K562 (cell line): ENCODE results near the gene IPCEF1. TPM values are rescaled to one million over a fixed set of nuclear protein-coding genes. Genes with fewer than 3 reads are reported as not detected.

Source experiments
- CBFA2T2 ChIP-seq: fragments of 450-650 bp; conservative IDR thresholded peaks from 2 replicates; pipeline ENCODE4 v1.6.1; 2017; ENCODE audit warnings: mild to moderate bottlenecking
- CBX3 ChIP-seq, 2 experiments: IDR thresholded peaks; 1 replicate in 1 of 2; 2 replicates in 1 of 2; pipeline ENCODE4 v1.6.1; 2012; ENCODE audit warnings: inconsistent platforms in 2 of 2, low read length in 2 of 2, borderline replicate concordance in 1 of 2, control low read depth in 1 of 2
- CEBPB ChIP-seq: fragments of 450-650 bp; IDR thresholded peaks from 2 replicates; pipeline ENCODE4 v1.6.1; 2016; ENCODE audit warnings: missing genetic modification characterization, missing compliant biosample characterization
- GABPB1 ChIP-seq: sonication (generic); formaldehyde crosslinking; IDR thresholded peaks from 2 replicates; pipeline ENCODE4 v1.8.0; 2022; ENCODE audit warnings: mild to moderate bottlenecking, missing genetic modification reagents
- GATAD2B ChIP-seq: fragments of 450-650 bp; IDR thresholded peaks from 2 replicates; pipeline ENCODE4 v1.6.1; 2017; ENCODE audit warnings: mild to moderate bottlenecking, borderline replicate concordance
- KLF16 ChIP-seq: IDR thresholded peaks from 2 replicates; pipeline ENCODE4 v1.6.1; 2016; ENCODE audit warnings: antibody characterized with exemption
- MAFK ChIP-seq: IDR thresholded peaks from 2 replicates; pipeline ENCODE4 v1.6.1; 2011; ENCODE audit warnings: low read length, improper control_type of control experiment
- MYC ChIP-seq, 2 experiments: fragments of 250-450 bp in 1 of 2; sonication (Bioruptor Pico) in 1 of 2; IDR thresholded peaks; 2 replicates each; pipeline versions ENCODE4 v1.5.1 to v1.6.1; 2012 to 2021; ENCODE audit warnings: low read depth in 2 of 2, borderline replicate concordance in 1 of 2, improper control_type of control experiment in 1 of 2, low read length in 1 of 2, mild to moderate bottlenecking in 1 of 2, moderate library complexity in 1 of 2
- NFE2 ChIP-seq: IDR thresholded peaks from 2 replicates; pipeline ENCODE4 v1.6.1; 2014; ENCODE audit warnings: antibody characterized with exemption, low read depth
- PHTF2 ChIP-seq: fragments of 250-450 bp; sonication (Bioruptor Pico); IDR thresholded peaks from 2 replicates; pipeline ENCODE4 v1.5.0; 2021; ENCODE audit warnings: mild to moderate bottlenecking
- RAD21 ChIP-seq, 2 experiments: fragments of 250-450 bp in 1 of 2; fragments of 450-650 bp in 1 of 2; sonication (Bioruptor Pico) in 1 of 2; formaldehyde crosslinking in 1 of 2; IDR thresholded peaks in 1 of 2; conservative IDR thresholded peaks in 1 of 2; 2 replicates each; pipeline versions ENCODE4 v1.4.0 to v1.8.0; 2020 to 2022; ENCODE audit warnings: mild to moderate bottlenecking in 2 of 2, moderate library complexity in 1 of 2
- SRSF3 ChIP-seq: fragments of 200-400 bp; formaldehyde crosslinking; IDR thresholded peaks from 2 replicates; pipeline ENCODE4 v1.6.1; 2016; ENCODE audit warnings: mild to moderate bottlenecking, low read length, moderate library complexity; ENCODE audit not compliant: insufficient read depth
- STAT5A ChIP-seq: IDR thresholded peaks from 2 replicates; pipeline ENCODE4 v1.6.1; 2012; ENCODE audit warnings: low read length, inconsistent platforms, borderline replicate concordance
- ZNF785 ChIP-seq: fragments of 250-450 bp; sonication (Bioruptor Pico); IDR thresholded peaks from 2 replicates; pipeline ENCODE4 v1.4.0; 2020; ENCODE audit warnings: mild to moderate bottlenecking
- polyA plus RNA-seq, 8 experiments: library from polyadenylated mRNA; depleted of rRNA in 4 of 8; stranded (reverse) in 5 of 8; unstranded in 3 of 8; fragments of >200 nt; fragmentation: Nextera tagmentation in 2 of 8; fragmentation: Illumina TruSeq in 1 of 8; extraction: Ambion mirVana in 2 of 8; extraction: Trizol in 1 of 8; gene quantifications; 2 replicates each; pipeline versions ENCODE4 v1.2.1 to v1.2.3, GENCODE V29; 2011 to 2014; ENCODE audit warnings: inconsistent platforms in 1 of 8, missing spikeins in 1 of 8
- total RNA-seq, 7 experiments: library from RNA; depleted of rRNA in 6 of 7; stranded (reverse); fragments of >200 nt in 6 of 7; fragmentation: Illumina TruSeq in 2 of 7; extraction: Trizol in 2 of 7; gene quantifications; 2 replicates each; pipeline versions ENCODE4 v1.2.1 to v1.2.3, GENCODE V29; 2011 to 2021; ENCODE audit warnings: low replicate concordance in 1 of 7
- TF ChIP-seq, protein P1 (sequence below), 2 experiments: fragments of 200-800 bp in 1 of 2; sonication (Bioruptor generic) in 1 of 2; sonication (generic) in 1 of 2; formaldehyde crosslinking in 1 of 2; IDR thresholded peaks in 1 of 2; conservative IDR thresholded peaks in 1 of 2; 2 replicates each; pipeline versions ENCODE4 v1.5.0 to v1.6.1; 2016 to 2020; ENCODE audit warnings: missing compliant biosample characterization in 1 of 2, missing genetic modification characterization in 1 of 2, missing genetic modification reagents in 1 of 2
- TF ChIP-seq, protein P2 (sequence below): IDR thresholded peaks from 2 replicates; pipeline ENCODE4 v1.6.1; 2016; ENCODE audit warnings: missing genetic modification characterization, missing compliant biosample characterization
- TF ChIP-seq, protein P3 (sequence below): IDR thresholded peaks from 2 replicates; pipeline ENCODE4 v1.6.1; 2012; ENCODE audit warnings: low read depth, low read length, improper control_type of control experiment, borderline replicate concordance
- TF ChIP-seq, protein P4 (sequence below): fragments of 250-450 bp; sonication (Bioruptor Pico); IDR thresholded peaks from 2 replicates; pipeline ENCODE4 v1.5.0; 2021
- TF ChIP-seq, protein P5 (sequence below): sonication (generic); formaldehyde crosslinking; IDR thresholded peaks from 2 replicates; pipeline ENCODE4 v1.8.1; 2022; ENCODE audit warnings: missing genetic modification reagents

Gene IPCEF1
- total and polyA plus RNA-seq, 9 of the 15 experiments (the other 6 are each of a cell fraction or from before 2014, with no cell fraction given) = 0.14 to 0.18 TPM; not detected in 7

DNA sequence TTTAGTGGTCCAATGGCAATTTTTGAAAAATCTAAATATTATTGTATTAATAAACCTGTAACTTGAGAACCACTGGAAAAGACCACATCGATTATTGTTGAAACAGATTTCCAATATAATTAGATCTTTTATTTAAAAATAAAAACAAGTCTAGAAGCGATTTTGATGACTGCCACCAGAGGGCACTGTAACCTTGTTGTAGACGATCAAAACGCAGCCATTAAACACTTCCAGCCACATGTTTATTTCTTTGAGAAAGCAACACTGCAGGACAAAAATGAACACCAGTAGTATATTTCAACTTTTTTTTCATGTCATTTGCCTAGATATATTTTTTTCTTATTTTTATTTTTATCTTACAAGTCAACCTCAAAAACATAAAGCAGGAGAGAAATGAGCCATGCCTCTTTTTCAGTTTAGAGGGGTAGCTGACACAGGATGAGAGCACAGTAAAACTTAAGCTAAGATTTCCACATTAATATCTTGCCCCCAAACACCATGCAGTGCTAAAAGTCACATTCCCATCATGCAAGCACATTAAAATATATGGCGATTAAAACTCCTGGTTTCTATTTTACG lies 202.1 kb downstream of the IPCEF1 start (continued):
- TF ChIP-seq MYC (IDR thresholded peaks at IDR 0.05; ENCODE audit: low read depth, low read length) = peak; percentile 34; the same call in 1 of the 2 replicates
- TF ChIP-seq MYC (CRISPR knock-in tag; IDR thresholded peaks at IDR 0.05; ENCODE audit: borderline replicate concordance, low read depth) = no peak
- TF ChIP-seq, protein P1, sequence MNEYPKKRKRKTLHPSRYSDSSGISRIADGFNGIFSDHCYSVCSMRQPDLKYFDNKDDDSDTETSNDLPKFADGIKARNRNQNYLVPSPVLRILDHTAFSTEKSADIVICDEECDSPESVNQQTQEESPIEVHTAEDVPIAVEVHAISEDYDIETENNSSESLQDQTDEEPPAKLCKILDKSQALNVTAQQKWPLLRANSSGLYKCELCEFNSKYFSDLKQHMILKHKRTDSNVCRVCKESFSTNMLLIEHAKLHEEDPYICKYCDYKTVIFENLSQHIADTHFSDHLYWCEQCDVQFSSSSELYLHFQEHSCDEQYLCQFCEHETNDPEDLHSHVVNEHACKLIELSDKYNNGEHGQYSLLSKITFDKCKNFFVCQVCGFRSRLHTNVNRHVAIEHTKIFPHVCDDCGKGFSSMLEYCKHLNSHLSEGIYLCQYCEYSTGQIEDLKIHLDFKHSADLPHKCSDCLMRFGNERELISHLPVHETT (CRISPR knock-in tag; conservative IDR thresholded peaks at IDR 0.05 in 1 of 2, IDR thresholded peaks at IDR 0.05 in 1 of 2) = no peak
- no peak for TF ChIP-seq GATAD2B
- TF ChIP-seq, protein P2, sequence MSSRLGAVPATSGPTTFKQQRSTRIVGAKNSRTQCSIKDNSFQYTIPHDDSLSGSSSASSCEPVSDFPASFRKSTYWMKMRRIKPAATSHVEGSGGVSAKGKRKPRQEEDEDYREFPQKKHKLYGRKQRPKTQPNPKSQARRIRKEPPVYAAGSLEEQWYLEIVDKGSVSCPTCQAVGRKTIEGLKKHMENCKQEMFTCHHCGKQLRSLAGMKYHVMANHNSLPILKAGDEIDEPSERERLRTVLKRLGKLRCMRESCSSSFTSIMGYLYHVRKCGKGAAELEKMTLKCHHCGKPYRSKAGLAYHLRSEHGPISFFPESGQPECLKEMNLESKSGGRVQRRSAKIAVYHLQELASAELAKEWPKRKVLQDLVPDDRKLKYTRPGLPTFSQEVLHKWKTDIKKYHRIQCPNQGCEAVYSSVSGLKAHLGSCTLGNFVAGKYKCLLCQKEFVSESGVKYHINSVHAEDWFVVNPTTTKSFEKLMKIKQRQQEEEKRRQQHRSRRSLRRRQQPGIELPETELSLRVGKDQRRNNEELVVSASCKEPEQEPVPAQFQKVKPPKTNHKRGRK = no peak
- TF ChIP-seq, protein P3, sequence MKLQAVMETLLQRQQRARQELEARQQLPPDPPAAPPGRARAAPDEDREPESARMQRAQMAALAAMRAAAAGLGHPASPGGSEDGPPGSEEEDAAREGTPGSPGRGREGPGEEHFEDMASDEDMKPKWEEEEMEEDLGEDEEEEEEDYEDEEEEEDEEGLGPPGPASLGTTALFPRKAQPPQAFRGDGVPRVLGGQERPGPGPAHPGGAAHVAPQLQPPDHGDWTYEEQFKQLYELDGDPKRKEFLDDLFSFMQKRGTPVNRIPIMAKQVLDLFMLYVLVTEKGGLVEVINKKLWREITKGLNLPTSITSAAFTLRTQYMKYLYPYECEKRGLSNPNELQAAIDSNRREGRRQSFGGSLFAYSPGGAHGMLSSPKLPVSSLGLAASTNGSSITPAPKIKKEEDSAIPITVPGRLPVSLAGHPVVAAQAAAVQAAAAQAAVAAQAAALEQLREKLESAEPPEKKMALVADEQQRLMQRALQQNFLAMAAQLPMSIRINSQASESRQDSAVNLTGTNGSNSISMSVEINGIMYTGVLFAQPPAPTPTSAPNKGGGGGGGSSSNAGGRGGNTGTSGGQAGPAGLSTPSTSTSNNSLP = peak; percentile 48; the same call in 1 of the 2 replicates
- peak; percentile 84 to 89 for TF ChIP-seq RAD21 (CRISPR knock-in tag; conservative IDR thresholded peaks at IDR 0.05 in 1 of 2, IDR thresholded peaks at IDR 0.05 in 1 of 2)
- TF ChIP-seq SRSF3 = no peak
- no peak for TF ChIP-seq ZNF785 (CRISPR knock-in tag)
- TF ChIP-seq CEBPB = no peak
- TF ChIP-seq CBX3 (IDR thresholded peaks at IDR 0.05; ENCODE audit: borderline replicate concordance in 1 of 2, low read length in 2 of 2) = peak in 1 of 2 experiments; percentile 65; a peak in 1 of 3 replicates
- no peak for TF ChIP-seq NFE2
- no peak for TF ChIP-seq GABPB1 (CRISPR knock-in tag)
- TF ChIP-seq, protein P4, sequence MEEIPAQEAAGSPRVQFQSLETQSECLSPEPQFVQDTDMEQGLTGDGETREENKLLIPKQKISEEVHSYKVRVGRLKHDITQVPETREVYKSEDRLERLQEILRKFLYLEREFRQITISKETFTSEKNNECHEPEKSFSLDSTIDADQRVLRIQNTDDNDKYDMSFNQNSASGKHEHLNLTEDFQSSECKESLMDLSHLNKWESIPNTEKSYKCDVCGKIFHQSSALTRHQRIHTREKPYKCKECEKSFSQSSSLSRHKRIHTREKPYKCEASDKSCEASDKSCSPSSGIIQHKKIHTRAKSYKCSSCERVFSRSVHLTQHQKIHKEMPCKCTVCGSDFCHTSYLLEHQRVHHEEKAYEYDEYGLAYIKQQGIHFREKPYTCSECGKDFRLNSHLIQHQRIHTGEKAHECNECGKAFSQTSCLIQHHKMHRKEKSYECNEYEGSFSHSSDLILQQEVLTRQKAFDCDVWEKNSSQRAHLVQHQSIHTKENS (CRISPR knock-in tag) = no peak
- TF ChIP-seq, protein P5, sequence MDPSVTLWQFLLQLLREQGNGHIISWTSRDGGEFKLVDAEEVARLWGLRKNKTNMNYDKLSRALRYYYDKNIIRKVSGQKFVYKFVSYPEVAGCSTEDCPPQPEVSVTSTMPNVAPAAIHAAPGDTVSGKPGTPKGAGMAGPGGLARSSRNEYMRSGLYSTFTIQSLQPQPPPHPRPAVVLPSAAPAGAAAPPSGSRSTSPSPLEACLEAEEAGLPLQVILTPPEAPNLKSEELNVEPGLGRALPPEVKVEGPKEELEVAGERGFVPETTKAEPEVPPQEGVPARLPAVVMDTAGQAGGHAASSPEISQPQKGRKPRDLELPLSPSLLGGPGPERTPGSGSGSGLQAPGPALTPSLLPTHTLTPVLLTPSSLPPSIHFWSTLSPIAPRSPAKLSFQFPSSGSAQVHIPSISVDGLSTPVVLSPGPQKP (CRISPR knock-in tag) = no peak
- no peak for TF ChIP-seq MAFK
- TF ChIP-seq KLF16 = peak; percentile 16; the same call in 1 of the 2 replicates
- TF ChIP-seq CBFA2T2 = no peak
- no peak for TF ChIP-seq PHTF2
- TF ChIP-seq STAT5A = no peak
